GM21390 (cell line): ENCODE results near the gene WFS1.

Experiments used
- ATAC-seq: cut with Tn5 transposase; IDR thresholded peaks from one replicate; pipeline ENCODE4 v1.9.1; 2021; ENCODE audit not compliant: unreplicated experiment

Gene WFS1

GRCh38 chr4:6322067-6322760 is 52.6 kb downstream of the WFS1 start:
- no peak for ATAC-seq

DNA sequence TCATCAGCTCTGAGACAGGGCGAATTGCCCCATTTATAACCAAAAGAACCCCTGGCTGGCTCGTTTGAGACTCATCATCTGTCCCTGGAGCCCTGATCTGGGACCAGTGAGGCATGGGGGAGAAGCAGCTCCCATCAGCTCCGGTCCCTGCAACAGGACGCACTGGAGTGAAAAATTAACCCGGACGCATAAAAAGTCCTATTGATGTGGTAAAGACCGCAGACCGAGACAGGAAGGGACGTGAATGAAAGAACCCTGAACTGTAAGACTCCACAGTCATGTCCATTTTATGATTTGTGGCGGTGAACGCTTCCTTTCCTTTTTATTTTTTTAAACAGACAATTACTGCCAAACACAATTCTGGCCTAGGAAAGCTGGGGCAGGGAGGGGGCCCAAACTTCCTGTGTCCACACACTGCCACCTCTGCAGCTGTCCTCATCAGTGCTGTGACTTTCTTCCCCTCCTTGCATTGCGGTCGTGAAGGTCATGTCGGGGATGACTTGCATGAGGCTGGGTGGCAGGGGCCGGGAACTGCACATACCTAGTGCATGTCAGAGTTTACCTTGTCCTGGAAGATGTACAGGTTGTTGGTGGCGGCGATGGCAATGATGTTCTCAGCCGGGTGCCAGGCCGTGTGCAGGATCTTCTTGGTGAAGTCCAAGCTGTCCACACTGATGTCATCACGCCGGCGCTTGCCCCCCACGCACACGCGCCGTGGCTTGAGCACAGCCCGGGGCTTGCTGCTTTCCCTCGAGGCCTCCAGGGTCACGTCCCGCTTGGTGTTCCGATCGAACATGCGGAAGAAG is 53.3 kb downstream of the WFS1 start:
- no peak for ATAC-seq

GRCh38 chr4:6324461-6324998 is 54.9 kb downstream of the WFS1 start:
- ATAC-seq, result no peak

DNA sequence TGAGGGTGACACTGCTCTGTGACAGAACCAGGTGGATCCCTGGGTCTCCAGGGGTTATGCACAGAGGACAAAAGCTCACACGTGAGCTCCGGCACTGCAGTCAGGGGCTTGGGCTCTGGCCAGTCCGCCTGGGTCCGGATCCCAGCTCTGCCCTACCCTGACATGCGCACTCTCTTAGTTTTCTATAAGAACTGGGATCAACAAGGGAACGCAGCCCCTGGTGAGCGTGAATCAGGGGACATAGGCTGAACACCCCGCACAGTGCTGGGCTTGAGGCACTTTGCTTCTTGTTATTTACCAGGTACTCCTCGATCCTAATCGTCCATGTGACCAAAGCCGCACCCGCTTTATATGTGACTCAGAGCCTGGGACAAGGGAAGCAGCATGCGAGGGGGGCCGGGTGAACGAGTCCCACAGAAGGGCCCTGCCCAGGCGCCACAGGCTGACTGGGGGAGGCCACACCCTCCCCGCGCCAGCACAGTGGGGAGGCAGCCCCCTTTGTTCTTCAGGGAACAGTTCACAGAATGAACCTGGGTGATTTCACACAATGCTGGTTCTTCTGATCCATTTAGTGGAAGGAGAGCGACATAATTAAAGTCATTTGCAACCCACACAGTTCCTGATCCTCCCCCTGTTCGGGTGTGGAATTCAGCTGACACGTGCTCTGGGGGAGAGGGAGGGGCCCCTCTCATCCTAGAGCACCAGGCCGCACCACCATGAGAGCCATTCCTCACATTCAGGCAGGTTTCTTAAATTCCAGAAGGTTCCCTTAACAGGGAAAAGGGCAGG is 55.5 kb downstream of the WFS1 start:
- no peak for ATAC-seq

DNA sequence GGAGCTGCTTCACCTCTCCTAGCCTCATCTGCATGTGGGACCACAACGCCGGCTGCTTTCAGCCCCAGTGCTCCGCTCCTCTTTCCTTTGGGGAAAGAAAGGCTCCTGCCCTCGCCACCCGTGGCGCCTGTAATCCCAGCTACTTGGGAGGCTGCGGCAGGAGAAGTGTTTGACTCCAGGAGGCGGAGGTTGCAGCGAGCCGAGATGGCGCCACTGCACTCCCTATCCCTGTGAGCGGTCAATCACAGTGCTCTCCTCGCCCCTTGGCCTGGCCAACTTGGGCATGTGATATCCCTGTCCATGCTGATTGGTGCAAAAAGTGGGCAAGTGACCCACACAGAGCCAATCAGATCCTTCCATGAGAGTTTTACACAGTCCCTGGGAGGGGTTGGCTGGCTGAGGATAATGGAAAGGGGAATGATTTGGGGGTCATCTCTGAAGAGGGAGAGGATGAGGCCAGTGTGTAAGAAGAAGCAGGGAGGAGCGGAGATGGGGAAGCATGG is 56.2 kb downstream of the WFS1 start:
- no peak for ATAC-seq

- ATAC-seq, result no peak
These were observed 56.8 kb downstream of the WFS1 start for GRCh38 chr4:6326312-6327060.

- ATAC-seq, result no peak
These were observed 57.7 kb downstream of the WFS1 start for GRCh38 chr4:6327220-6327917.

DNA sequence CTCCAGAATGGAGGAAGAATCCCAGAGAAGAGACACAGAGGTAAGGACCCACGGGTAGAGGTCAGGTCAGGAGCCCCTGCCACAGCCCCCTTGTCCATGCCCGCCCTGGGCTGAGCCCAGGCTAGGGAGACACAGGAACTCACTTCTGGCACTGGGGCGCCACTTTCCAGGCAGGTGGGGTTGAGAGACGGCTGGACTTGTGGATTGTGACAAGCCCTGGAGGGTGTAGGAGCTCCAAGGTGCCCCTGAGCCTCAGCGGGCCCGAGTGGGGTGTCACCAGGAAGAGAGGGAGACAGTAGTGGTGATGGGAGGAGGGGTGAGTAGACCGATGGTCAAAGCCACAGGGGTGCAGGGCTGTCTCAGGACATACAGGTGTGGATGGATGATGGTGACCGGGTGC is 58.9 kb downstream of the WFS1 start:
- ATAC-seq, result no peak

DNA sequence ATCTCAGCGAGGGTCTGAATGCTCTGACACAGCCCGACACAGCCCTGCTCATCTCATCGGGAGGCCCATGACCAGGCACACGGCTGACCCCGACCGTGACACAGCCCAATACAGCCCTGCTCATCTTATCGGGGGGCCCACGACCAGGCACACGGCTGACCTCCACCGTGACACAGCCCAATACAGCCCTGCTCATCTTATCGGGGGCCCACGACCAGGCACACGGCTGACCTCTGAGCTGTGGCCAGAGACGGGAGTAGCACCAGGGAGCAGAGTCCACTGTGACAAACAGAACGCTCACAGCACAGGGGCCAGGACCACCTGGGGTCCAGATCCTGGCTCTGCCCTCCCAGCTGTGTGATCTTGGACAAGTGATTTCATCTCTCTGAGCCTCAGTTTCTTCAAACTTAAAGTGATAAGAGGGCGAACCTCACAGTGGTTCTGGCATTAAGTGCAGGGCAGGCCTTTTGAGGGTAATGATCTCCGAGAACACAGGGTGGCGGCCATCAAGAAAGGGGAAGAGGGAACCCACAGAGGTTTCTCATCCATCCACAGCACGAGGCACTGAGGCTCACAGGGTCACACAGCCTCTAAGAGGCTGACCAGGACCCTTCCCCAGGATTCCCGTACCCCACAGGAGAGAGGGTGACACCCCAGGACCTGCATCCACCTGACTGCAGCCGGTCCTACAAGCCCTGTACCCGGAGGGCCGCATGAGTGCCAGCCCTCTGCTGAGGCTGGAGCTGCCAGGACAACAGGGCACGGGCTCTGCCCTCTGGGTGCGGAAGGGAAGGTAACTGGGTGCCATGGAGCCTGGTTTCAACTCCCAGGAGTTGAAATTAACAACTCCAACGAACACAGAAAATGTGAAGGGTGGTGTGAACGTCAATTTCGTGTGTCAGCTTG is 60.1 kb downstream of the WFS1 start:
- ATAC-seq, result no peak

DNA sequence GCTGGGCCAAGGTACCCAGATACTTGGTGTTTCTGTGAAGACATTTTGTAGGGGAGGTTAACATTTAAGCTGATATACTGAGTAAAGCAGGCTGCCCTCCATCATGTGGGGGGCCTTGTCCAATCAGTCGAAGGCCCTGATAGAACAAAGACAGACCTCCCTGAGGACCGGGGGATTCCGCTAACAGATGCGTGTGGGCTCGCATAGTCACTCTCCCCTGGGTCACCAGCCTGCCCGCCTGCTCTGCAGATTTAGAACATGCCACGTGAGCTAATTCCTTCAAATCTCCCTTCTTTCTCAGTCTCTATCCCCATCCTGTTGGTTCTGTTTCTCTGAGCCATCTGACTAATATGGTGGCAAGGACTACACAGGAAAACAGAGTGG is 60.7 kb downstream of the WFS1 start:
- no peak for ATAC-seq

DNA sequence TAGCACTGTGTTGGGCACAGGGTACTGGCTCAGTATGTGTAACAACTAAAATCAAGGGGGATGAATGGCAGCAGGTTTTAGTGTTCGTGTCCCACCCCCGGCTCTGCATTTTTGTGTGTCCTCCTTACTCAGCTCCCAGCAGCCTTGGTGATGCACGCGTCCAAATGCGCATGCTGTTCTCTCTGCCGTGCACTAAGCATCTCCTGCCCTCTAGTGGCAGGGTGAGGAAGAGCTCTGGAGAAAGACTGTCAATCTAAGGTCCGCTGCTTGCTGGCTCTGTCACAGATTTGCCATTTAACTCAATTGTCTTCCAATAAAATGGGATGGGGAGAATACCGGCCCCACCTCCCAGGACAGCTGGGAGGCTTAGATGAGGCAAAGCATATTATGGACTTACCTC is 61.4 kb downstream of the WFS1 start:
- no peak for ATAC-seq

DNA sequence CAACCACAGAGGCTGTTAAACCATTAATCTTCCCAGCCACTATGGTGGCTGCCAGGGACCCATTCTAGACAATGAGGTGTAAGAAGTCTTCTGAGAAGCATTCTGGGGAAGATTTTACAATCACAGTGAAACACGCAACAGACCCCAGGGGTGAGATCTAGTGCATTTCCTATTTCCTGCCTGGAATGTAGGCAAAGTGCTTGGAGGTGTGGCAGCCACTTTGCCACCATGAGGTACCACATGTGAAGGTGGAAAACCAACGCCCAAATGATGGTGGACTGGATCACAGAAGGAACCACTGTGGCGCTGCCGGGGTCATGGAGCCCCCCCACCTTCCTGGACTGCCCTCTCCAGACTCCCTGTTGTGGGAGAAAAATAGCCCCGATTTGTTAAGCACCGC is 61.8 kb downstream of the WFS1 start:
- ATAC-seq, result no peak

DNA sequence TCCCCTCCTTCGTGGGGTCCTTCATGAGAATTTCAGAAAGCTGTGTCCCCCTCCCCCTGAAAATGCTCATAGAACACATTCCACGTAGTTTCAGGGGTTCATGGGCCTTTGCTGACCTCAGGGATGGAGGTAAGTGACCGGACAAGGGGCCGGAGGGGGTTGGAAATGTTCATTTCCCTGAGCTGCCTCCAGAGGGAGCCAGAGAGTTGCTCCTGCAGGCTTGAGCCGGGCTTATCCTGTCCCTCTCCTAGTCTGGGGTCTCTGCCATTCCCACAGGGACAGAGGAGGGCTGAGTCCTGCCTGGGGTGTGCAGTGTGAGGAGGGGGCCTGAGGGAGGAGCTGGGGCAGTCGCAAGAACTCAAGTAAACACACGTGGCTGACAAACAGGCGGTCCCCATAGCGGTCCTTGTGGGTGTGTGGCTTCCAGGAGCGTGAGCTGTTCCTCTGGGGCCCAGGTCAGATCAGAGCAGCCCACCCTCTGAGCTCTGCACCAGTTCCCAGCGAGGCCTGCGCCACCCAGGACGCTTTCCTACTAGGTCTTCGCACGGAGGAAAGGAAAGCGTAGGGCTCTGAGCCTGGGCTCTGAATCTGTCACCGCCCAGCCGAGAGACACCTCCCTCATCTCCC is 62.5 kb downstream of the WFS1 start:
- ATAC-seq, result no peak

GRCh38 chr4:6332669-6333050 is 63.0 kb downstream of the WFS1 start:
- ATAC-seq, result no peak

- no peak for ATAC-seq
These were observed 63.9 kb downstream of the WFS1 start for GRCh38 chr4:6333301-6334202.

GRCh38 chr4:6334203-6334887 is 64.7 kb downstream of the WFS1 start:
- no peak for ATAC-seq

GRCh38 chr4:6335040-6335590 is 65.5 kb downstream of the WFS1 start:
- ATAC-seq, result no peak
